Activated CD8-positive, alpha-beta T cell treated with anti-CD3 and anti-CD28 coated beads, Interleukin-2, amount 10 ng/mL, durations not matched to agents 7 days and 5 days (primary cell): ENCODE measurements around the gene KCNQ2. TPM values are rescaled to one million over a fixed set of nuclear protein-coding genes. Genes with fewer than 3 reads are reported as not detected.

ENCODE experiments used
- ATAC-seq: fragments of 150-1000 bp; cut with Tn5 transposase; one replicate; pipeline ENCODE4 v1.10.0; 2021; ENCODE audit warnings: moderate library complexity
- CTCF ChIA-PET: fragments of 350-600 bp; sonication (Branson Sonifier 250); formaldehyde crosslinking; loops from one replicate; lab custom pipeline; 2021; ENCODE audit warnings: antibody characterized with exemption; lab: Charles Lee
- POLR2A ChIA-PET: fragments of 350-600 bp; sonication (Branson Sonifier 250); formaldehyde crosslinking; loops from one replicate; lab custom pipeline; 2021; ENCODE audit warnings: antibody characterized with exemption; lab: Charles Lee
- DNase-seq: peaks from one replicate; pipeline ENCODE4 v3.0.0-alpha.2; 2020
- H3K27ac Mint-ChIP-seq: one replicate; pipeline ENCODE4 v1.8.0; 2021; ENCODE audit warnings: mild to moderate bottlenecking, mixed read lengths
- H3K27me3 Mint-ChIP-seq: one replicate; pipeline ENCODE4 v1.8.0; 2021; ENCODE audit warnings: low read depth, mixed read lengths
- H3K36me3 Mint-ChIP-seq: one replicate; pipeline ENCODE4 v1.8.0; 2021; ENCODE audit warnings: low read depth, mixed read lengths
- H3K4me1 Mint-ChIP-seq: one replicate; pipeline ENCODE4 v1.8.0; 2021; ENCODE audit warnings: low read depth, mixed read lengths
- H3K4me3 Mint-ChIP-seq: one replicate; pipeline ENCODE4 v1.8.0; 2021; ENCODE audit warnings: mild to moderate bottlenecking, mixed read lengths
- H3K9me3 Mint-ChIP-seq: one replicate; pipeline ENCODE4 v1.8.0; 2022; ENCODE audit warnings: mixed read lengths; ENCODE audit not compliant: insufficient read depth
- total RNA-seq, 2 experiments: library from RNA; stranded (reverse); gene quantifications; one replicate each; pipeline ENCODE4 v1.2.3, GENCODE V29; 2021

Gene KCNQ2
- total RNA-seq, 2 experiments from 2014 or later = not detected

DNA sequence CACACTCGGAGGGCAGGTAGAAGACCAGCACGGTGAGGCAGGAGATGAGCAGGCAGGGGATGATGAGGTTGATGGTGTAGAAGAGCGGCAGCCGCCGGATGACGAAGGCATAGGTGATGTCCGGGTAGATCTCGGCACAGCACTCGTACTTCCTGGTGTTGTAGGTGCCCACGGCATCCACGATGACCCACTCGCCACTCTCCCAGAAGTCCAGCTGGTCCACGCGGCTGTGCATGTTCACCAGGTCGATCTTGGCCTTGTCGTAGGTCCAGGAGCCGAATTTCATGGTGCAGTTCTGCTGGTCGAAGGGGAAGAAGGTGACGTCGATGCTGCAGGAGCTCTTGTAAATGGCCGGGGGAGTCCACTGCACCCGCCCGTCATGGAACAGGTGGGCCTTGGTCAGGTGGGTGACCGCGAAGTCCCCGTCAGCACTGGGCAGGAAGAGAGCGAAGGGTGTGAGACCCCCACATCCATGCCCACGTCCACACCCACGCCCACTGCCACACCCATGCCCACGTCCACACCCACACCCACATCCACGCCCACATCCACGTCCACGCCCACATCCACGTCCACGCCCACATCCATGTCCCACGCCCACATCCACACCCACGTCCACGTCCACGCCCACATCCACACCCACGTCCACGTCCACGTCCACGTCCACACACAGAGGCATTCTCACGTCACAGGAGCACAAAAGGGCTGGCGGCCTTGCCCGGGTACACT lies 121.7 kb downstream of the KCNQ2 start:
- no peaks in the 10 kb centered on the region for H3K36me3 Mint-ChIP-seq
- POLR2A ChIA-PET = no interaction called here
- no peak for DNase-seq
- no peaks in the 10 kb centered on the region for H3K4me1 Mint-ChIP-seq
- H3K27ac Mint-ChIP-seq = no peak overlapping the region
- H3K27me3 Mint-ChIP-seq = no peaks in the 10 kb centered on the region
- no peak overlapping the region for H3K4me3 Mint-ChIP-seq
- CTCF ChIA-PET = no interaction called here
- ATAC-seq = no peak
- no peaks in the 10 kb centered on the region for H3K9me3 Mint-ChIP-seq

Other genes starting within 250 kb of the KCNQ2 start
- gene BIRC7, start 236.8 kb downstream of the KCNQ2 start, total RNA-seq = under 1 TPM; 0.37 to 0.74 TPM
- not detected for gene NKAIN4, start 218.2 kb downstream of the KCNQ2 start, total RNA-seq
- 10 to 100 TPM; 68.7 to 75.6 TPM for gene ARFGAP1, start 199.8 kb downstream of the KCNQ2 start, total RNA-seq
- not detected for gene COL20A1, start 179.5 kb downstream of the KCNQ2 start, total RNA-seq
- gene CHRNA4, start 111.3 kb downstream of the KCNQ2 start, total RNA-seq = not detected
- not detected for gene EEF1A2, start 26.4 kb upstream of the KCNQ2 start, total RNA-seq
- 100 to 1,000 TPM; 292 to 296 TPM for gene PPDPF, start 48.1 kb upstream of the KCNQ2 start, total RNA-seq
- under 1 TPM in 1 of 2 experiments, not detected in 1; 0.34 TPM for gene PTK6, start 64.7 kb upstream of the KCNQ2 start, total RNA-seq
- gene SRMS, start 75.1 kb upstream of the KCNQ2 start, total RNA-seq = not detected
- under 1 TPM; 0.26 to 0.29 TPM for gene FNDC11, start 81.5 kb upstream of the KCNQ2 start, total RNA-seq
- gene HELZ2, start 101.6 kb upstream of the KCNQ2 start, total RNA-seq = 100 to 1,000 TPM in 1 of 2 experiments, 10 to 100 TPM in 1; 99.1 to 102 TPM
- 10 to 100 TPM; 16.2 TPM for gene GMEB2, start 154.4 kb upstream of the KCNQ2 start, total RNA-seq
- 10 to 100 TPM; 13.1 to 13.3 TPM for gene STMN3, start 180.8 kb upstream of the KCNQ2 start, total RNA-seq
- 10 to 100 TPM; 49.8 to 54.3 TPM for gene RTEL1, start 185.7 kb upstream of the KCNQ2 start, total RNA-seq
- gene TNFRSF6B, start 224.0 kb upstream of the KCNQ2 start, total RNA-seq = not detected
- 10 to 100 TPM; 55.2 to 57.6 TPM for gene ARFRP1, start 235.3 kb upstream of the KCNQ2 start, total RNA-seq
- 10 to 100 TPM; 38.6 to 43.5 TPM for gene ZGPAT, start 235.4 kb upstream of the KCNQ2 start, total RNA-seq